HG03103 (cell line): ENCODE measurements around the gene C10orf62.
"Not testable (repeated sequence)": the region's sequence is repeated elsewhere in the genome, so short reads cannot be mapped to it uniquely, and the experiment has no call there.

Experiments used
- ATAC-seq: cut with Tn5 transposase; IDR thresholded peaks from one replicate; pipeline ENCODE4 v1.9.1; 2021; ENCODE audit warnings: low read depth; ENCODE audit not compliant: unreplicated experiment

Gene C10orf62

GRCh38 chr10:97618285-97618684, 28.8 kb downstream of the C10orf62 start:
- no peak for ATAC-seq

- no peak for ATAC-seq
These were observed 29.2 kb downstream of the C10orf62 start for GRCh38 chr10:97618733-97619132.

GRCh38 chr10:97623277-97623676, 33.8 kb downstream of the C10orf62 start:
- ATAC-seq: no peak

- ATAC-seq: no peak
These were observed 38.2 kb downstream of the C10orf62 start for GRCh38 chr10:97627731-97628130.

GRCh38 chr10:97628228-97628627, 38.7 kb downstream of the C10orf62 start:
- no peak for ATAC-seq

DNA sequence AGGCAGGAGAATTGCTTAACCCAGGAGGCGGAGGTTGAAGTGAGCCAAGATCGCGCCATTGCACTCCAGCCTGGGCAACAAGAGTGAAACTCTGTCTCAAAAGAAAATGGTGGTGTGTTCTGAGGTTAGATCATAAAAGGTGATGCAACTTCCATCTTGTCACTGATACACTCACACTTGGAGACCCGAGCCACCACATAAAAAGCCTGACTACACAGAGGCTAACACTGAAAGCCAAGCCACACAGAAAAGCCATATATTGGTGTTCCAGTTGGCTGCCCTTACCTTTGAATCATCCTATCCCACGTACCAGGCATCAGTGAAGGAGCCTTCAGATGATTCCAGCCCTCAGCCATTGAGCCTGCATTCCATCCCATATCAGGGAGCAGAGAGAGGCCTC, 39.8 kb downstream of the C10orf62 start:
- no peak for ATAC-seq

DNA sequence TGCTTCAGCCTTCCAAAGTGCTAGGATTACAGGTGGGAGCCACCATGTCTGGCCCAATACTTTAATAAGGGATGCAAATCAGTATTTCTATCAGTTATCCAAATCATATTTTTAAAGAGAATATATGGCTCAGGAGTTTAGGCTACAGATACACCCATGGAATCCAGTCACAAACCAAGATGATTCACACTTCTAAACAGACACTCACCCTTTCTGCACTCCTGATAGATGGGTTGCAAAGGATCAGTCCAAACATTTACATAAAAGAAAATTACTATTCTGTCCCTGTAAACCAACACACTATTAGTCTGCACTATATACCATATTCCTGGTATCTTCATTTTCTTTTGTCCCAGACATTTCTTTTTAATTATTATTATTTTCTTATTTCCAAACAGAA, 41.6 kb downstream of the C10orf62 start:
- no peak for ATAC-seq

GRCh38 chr10:97632949-97633884, 43.7 kb downstream of the C10orf62 start, which contains the start of gene MORN4:
Gene MORN4 (minus strand): TSS chr10:97633500. CDS start chr10:97619653, 13,847 bp downstream.
- ATAC-seq: peak; percentile 98

GRCh38 chr10:97633921-97634320, 44.4 kb downstream of the C10orf62 start:
- no peak for ATAC-seq

DNA sequence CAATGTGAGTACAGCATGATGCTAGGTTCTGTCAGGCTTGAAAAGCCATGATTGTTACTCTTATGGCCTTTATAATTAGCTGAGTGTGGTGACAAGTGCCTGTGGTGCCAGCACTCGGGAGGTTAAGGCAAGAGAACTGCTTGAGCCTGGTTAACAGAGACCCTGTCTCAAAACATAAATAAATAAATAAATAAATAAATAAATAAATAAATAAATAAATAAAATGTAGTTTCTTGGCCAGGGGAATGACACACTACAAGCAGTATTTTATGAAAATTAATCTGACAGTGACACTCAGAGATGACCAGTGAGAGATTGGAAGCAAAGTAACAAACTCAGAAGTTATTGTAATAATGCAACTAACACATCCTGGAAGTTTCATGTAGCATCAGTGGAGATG, 46.1 kb downstream of the C10orf62 start:
- ATAC-seq: no peak

DNA sequence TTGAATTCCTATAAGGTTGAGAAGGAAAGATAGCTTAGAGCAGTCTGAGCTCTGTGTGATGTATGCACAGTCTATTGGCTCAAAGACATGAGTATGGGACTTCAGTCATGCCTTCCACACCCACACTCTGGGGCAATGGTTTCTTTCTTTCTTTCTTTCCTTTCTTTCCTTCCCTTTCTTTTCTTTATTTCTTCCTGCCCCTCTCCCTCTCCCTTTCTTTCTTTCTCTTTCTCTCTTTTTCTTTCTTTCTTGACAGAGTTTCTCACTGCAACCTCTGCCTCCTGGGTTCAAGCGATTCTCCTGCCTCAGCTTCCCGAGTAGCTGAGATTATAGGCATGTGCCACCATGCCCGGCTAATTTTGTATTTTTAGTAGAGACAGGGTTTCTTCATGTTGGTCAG, 49.6 kb downstream of the C10orf62 start:
- ATAC-seq: not testable (repeated sequence)

DNA sequence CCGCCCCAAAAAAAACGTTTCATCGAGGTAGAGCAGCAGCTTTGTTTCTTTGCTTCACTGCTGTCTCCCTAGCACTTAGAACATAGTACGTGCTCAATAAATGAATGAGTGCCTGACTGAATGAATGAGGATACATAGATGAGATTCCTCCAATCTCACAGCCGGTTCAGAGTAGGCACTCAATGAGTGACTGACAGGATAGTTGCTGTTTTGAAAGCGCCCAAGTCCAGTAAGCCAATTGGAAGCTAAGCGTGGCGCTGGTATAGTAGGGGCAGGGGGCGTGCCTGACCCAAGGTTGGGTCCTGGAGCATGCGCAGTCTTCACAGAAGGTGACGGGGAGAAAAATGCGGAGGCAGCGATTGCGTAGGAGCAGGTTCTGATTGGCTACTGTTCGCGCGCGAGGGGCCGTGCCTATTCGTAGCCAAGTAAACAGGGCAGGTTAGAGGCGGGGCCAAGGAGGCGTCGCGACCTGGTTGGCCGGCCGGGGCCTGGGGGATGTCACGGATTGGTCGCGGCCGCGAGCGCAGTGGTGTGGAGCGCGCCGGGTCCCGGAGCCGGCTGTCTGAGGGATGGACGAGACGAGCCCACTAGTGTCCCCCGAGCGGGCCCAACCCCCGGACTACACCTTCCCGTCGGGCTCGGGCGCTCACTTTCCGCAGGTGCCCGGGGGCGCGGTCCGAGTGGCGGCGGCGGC, 50.8 kb downstream of the C10orf62 start, which contains the start of gene PI4K2A:
Gene PI4K2A (plus strand): TSS at position 498 of the 694 bp plus-strand sequence. CDS start 72 bp downstream, at position 570.
- peak; percentile 97 for ATAC-seq
